ENCODE results near the gene SV2B.

GRCh38 chr15:91101608-91101920 is 1.5 kb downstream of the SV2B start:
- TF ChIP-seq, protein P1, sequence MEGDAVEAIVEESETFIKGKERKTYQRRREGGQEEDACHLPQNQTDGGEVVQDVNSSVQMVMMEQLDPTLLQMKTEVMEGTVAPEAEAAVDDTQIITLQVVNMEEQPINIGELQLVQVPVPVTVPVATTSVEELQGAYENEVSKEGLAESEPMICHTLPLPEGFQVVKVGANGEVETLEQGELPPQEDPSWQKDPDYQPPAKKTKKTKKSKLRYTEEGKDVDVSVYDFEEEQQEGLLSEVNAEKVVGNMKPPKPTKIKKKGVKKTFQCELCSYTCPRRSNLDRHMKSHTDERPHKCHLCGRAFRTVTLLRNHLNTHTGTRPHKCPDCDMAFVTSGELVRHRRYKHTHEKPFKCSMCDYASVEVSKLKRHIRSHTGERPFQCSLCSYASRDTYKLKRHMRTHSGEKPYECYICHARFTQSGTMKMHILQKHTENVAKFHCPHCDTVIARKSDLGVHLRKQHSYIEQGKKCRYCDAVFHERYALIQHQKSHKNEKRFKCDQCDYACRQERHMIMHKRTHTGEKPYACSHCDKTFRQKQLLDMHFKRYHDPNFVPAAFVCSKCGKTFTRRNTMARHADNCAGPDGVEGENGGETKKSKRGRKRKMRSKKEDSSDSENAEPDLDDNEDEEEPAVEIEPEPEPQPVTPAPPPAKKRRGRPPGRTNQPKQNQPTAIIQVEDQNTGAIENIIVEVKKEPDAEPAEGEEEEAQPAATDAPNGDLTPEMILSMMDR (conservative IDR thresholded peaks at IDR 0.05), result no peak
- no peak for TF ChIP-seq EZH2 (IDR thresholded peaks at IDR 0.05; ENCODE audit: low read depth)
